Activated CD8-positive, alpha-beta memory T cell treated with anti-CD3 and anti-CD28 coated beads, Interleukin-2, amount 50 U/mL, for 24 hours (primary cell): ENCODE measurements around the gene PUM2.

Experiments used
- DNase-seq: peaks from one replicate; pipeline ENCODE4 v3.0.0-alpha.2; 2020; ENCODE audit errors: extremely low read depth

Gene PUM2

GRCh38 chr2:20348542-20348941 is 2.1 kb downstream of the PUM2 start:
- no peak for DNase-seq

GRCh38 chr2:20346565-20347381 is 3.9 kb downstream of the PUM2 start:
- no peak for DNase-seq

DNA sequence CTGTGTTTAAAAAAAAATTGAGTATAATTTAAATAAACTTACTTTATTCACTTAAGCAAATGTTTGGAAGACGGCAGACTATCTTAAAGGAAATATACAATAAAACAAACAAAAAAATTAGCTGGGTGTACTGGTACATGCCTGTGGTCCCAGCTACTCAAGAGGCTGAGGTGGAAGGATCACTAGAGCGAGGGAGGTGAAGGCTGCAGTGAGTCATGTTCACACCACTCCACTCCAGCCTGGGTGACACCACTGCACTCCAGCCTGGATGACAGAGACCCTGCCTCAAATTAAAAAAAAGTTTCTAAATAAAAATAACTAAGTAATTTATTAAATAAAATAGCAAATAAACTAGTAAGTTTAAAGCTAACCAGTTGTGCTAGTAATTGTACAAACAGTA is 7.5 kb downstream of the PUM2 start:
- DNase-seq = no peak

DNA sequence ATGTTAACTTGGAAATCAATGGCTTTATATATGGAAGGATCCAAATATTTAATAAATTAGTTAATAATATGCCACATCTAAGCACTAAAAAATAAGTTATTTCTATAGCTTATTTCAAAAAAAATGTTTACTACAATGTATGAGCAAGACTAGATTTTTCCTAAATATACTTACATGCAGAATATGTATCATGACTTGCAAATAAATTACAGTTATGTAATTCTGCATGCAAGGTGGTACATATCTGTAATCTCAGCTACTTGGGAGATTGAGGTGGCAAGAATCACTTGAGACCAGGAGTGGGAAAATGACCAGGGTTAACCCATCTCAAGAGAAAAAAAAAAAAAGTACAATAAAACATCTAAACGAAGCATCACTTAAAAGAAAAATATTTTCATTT is 11.6 kb downstream of the PUM2 start:
- no peak for DNase-seq

DNA sequence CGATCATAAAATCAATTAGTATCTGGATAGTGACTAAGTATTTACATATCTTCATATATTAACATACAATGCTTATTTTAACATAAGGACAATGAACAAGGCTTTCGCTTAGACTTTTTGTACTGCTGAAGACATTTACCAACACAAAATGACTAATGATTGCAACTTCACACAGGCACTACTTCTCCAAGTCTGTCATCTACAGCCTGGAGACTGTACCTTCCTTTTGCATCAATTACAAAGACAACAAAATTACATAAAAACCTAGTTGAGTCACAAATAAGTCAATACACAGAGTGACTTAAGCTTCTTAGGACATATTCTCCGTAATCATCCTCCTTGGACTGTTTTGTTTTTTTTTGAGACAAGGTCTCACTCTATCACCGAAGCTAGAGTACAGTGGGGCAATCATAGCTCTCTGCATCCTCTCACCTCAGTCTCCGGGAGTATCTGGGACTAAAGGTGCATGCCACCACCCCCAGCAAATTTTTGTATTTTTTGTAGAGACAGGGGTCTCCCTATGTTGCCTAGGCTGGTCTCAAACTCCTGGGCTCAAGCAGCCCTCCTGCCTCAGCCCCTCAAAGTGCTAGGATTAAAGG is 15.9 kb downstream of the PUM2 start:
- no peak for DNase-seq

DNA sequence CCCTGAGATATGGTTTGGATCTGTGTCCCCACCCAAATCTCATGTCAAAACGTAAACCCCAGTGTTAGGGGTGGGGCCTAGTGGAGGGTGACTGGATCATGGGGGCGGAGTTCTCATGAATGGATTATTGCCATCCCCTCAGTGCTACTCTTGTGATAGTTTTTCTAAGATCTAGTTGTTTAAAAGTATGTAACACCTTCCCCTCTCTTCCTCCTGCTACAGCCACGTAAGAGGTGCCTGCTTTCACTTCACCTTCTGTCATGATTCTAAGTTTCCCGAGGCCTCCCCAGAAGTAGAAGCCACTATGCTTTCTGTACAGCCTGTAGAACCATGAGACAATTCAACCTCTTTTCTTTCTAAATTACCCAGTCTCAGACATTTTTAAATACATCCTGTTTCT is 16.9 kb downstream of the PUM2 start:
- no peak for DNase-seq

DNA sequence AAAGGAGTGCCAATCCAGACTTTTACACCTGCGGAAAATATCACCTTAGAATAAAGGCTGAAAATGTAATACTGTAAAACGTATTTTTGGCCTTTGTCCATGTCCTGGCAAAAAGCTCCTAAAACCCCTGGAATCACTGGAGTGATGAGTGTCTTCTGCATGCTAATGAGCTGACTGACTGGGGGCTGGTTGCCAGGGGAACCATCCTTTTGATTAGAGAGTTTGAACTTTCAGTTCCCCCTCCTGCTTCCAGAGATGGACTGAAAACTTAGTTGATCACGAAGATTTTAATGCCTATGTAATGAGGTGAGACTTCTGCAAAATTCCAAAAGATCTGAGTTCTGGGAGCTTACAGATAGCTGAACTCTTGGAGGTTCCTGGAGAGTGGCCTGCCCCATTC is 20.5 kb downstream of the PUM2 start:
- no peak for DNase-seq

DNA sequence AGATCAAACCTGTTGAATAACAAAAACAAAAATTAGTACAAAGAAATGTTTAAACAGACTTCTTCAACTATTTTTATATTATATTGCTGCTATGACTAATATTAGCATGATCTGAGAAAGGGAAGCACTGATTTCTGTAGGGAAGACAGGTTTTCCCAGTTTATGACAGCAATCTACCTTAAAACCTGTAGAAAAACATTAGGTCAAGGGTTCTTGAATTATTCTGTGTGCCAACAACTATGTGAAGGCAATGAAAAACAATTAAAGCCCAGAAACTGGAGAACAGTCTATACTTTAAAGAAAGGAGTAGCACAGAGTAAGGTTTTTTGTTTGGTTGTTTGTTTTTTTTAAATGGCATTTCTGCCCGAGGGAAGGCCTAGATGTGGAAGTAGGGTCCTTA is 23.3 kb downstream of the PUM2 start:
- DNase-seq = no peak

- DNase-seq = no peak
These were observed 24.4 kb downstream of the PUM2 start for GRCh38 chr2:20326163-20326780.

DNA sequence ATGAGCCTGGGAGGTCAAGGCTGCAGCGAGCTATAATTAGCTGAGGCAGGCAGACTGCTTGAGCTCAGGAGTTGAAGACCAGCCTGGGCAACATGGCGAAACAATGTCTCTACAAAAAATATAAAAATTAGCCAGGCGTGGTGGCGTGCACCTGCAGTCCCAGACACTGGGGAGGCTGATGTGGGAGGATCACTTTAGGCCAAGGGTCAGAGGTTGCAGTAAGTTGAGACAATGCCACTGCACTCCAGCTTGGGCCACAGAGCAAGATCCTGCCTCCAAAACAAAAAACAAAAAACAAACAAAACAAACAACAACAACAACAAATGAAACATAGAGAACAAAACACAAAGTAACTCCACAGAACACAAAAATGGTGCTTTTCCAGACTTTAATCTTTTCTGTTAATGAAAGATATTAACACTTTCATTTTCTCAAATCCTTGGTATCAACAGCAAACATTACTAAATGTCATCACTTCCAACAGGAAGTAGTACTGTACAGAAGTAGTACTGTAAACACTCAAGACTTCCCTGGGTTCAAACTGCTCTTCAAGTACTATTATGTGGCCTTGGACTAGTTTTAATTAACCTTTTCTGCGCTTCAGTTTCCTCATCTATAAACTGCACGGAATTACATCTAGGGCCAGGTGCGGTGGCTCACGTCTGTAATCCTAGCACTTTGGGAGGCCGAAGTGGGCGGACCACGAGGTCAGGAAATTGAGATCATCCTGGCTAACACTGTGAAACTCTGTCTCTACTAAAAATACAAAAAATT is 27.9 kb downstream of the PUM2 start:
- DNase-seq = no peak

DNA sequence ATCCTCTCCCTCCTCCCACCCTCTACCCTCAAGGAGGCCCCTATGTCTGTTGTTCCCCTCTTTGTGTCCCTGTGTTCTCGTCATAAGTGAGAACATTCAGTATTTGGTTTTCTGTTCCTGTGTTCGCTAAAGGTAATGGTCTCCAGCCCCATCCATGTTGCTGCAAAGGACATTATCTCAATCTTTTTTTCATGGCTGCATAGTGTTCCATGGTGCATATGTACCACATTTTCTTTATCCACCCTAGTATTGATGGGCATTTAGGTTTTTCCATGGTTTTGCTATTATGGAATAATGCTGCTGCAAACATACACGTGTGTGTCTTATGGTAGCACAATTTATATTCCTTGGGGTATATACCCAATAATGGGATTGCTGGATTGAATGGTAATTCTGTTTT is 33.0 kb downstream of the PUM2 start:
- no peak for DNase-seq

DNA sequence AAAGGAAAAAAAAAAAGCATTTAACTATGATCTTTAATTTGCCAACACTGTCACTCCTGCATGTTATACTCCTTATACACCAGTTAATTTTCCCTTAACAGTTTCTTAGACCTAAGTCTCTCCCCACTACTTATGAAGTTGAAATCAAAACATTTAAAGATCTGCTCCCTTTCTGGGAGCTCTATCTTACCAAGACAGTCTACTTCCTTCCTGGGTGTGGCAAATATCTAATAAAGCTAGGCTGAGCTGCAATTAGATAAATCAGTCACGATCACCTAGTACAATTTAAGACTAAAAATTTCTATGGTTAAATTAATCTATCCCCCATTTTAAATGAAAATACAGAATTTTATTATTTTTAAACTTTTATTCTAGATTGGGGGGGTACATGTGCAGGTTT is 33.4 kb downstream of the PUM2 start:
- no peak for DNase-seq

GRCh38 chr2:20314562-20315501 is 35.8 kb downstream of the PUM2 start:
- DNase-seq = no peak

DNA sequence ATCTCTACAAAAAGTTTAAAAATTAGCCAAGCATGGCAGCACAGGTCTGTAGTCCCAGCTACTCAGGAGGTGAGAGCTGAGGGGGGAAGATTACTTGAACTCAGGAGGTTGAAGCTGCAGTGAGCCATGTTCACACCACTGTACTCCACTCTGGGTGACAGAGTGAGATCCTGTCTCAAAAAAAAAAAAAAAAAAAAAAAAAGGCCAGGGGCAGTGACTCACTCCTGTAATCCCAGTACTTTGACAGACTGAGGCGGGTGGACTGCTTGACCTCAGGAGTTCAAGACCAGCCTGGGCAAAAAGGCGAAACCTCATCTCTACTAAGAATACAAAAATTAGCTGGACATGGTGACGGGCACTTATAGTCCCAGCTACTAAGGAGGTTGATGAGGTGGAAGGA is 37.0 kb downstream of the PUM2 start:
- no peak for DNase-seq

- DNase-seq = no peak
These were observed 41.6 kb downstream of the PUM2 start for GRCh38 chr2:20309001-20309400.

- no peak for DNase-seq
These were observed 43.3 kb downstream of the PUM2 start for GRCh38 chr2:20307311-20307710.

DNA sequence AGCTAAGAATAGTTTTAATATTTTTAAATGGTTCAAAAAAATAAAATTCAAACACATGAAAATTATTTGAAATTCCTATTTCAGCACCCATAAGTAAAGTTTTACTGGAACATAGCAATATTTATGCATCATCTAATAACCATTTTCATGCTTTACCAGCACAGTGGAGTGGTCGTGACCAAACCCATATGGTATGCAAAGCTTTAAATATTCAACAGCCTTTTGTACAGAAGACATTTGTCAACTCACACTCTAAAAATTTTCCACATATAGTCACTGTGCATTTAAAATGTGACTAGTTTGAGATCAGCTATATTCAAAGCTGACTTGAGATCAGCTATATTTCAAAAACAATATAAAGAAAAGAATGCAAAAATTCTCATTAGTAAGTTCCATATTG is 46.2 kb downstream of the PUM2 start:
- no peak for DNase-seq

DNA sequence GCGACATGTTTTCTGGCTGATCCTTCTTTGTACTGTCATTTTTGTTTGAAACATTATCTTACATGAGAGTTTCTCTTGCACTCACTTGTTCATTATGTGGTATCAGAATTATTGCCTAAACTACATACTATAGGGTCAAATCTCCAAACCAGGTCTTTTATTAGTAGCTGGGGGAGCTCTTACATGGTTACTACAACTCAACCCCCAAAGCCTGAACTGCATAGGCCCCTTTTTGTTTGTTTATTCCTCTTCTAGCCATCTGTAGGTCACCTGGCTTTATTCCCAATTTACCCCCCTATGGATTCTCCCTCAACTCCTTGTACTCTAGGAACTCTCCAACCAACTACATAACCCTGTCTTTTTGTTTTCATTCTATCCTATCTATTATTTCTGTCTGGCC is 46.7 kb downstream of the PUM2 start:
- DNase-seq = no peak

DNA sequence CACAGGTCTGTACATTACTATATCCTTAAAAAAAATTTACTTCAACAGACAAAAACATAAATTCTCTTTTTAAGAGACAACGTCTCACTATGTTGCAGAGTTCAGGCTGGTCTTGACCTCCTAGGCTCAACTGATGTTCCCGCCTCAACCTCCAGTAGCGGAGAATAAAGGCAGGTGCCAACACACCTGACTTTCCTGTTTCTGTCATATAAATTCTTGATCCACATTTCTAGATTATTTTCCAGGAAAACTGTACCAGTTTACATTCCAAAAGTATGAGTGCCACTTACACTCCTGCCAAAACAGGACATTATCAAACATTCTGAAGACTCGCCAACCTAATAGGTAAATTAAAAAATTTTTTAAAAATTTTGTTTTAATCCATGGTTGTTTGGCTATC is 48.6 kb downstream of the PUM2 start:
- DNase-seq = no peak

DNA sequence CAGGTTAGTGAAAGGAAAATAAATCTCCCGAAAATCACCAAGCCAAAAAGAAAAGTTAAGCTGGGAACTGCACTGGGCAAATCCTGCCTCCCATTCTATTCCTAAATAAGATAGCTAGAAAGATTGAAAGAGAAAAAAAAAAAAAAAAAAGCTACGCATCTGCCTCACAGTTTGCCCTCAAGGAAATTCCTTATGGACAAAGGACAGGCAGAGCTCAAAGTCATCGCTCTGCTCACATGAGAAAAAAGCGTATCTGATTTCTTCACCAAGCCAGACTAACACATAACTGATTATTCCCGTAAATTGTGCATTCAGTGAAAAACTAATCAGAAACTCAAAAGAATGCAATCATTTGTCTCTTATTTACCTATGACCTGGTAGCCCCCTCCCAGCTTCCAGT is 50.0 kb downstream of the PUM2 start:
- DNase-seq = no peak

DNA sequence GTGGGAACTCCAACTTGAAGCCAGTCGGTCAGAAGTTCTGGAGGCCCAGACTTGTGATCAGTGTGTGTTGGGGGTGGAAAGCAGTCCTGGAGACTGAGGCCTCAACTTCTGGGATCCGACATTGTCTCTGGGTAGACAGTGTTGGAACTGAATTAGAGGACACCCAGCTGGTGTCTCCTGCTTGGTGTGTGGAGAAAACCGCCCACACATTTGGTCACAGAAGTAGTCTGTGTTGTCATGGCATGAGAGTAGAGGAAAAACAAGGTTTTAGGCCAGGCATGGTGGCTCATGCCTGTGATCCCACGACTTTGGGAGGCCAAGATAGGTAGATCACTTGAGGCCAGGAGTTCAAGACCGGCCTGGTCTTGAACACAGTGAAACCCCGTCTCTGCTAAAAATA is 51.5 kb downstream of the PUM2 start:
- no peak for DNase-seq
